ENCODE results near the gene MYOC.

The MYOC gene

DNA sequence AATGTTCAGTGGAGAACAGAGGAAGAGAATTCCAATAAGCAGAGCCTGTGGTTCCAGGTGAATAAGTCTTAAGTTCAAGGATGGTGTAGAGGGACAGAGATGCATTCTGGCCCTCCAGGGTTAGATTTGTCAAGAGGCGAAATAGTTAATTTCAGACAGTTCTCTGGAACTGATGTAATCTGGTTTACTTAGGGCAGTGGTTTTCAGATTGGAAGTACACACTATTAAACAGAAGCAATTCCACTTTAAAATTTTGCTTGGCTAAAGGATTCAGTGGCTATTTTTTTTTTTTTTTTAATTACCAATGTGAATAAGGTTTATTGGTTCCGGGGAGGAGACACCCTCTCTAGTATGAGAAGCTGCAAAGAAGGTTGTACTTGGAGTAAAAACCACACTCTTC lies 55.8 kb downstream of the MYOC start:
- H3K27me3 ChIP-seq (ENCODE audit: control insufficient read depth, insufficient read depth, low read length), result no peaks in the 10 kb centered on the region
- no peak overlapping the region for H3K4me3 ChIP-seq (ENCODE audit: low read depth, low read length)
- no peaks in the 10 kb centered on the region for H3K9me3 ChIP-seq (ENCODE audit: control insufficient read depth, insufficient read depth, low read length)
- H3K9ac ChIP-seq (ENCODE audit: low read depth, low read length), result no peak overlapping the region
- no peaks in the 10 kb centered on the region for H3K4me1 ChIP-seq (ENCODE audit: control insufficient read depth, insufficient read depth, low read length)
- peaks cover 9% of the 10 kb centered on the region for H3K36me3 ChIP-seq (ENCODE audit: control insufficient read depth, insufficient read depth, low read length)

DNA sequence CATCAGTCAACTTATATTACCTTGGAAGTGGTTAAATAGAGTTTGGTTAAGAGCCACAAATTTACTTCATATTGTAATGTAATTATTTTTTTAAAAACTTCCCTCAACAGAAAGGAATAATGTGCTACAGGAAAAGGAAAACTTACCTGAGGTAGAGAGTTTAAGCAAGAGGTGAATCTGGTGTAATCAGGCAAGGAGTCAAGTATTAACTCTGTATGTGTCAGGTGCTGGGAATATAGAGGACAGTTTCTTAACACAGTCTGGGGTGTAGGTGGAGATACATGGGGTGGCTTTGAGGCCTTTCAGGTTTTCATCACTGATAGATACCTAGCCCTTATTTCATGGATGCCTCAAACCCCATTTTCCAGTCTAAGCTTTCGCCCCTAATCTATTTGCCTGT lies 56.4 kb downstream of the MYOC start:
- Histone ChIP-seq H3K9ac (ENCODE audit: low read depth, low read length) (no peak overlapping the region), H3K9me3 (ENCODE audit: control insufficient read depth, insufficient read depth, low read length) (no peaks in the 10 kb centered on the region), H3K4me3 (ENCODE audit: low read depth, low read length) (no peak overlapping the region), H3K27me3 (ENCODE audit: control insufficient read depth, insufficient read depth, low read length) (no peaks in the 10 kb centered on the region), H3K36me3 (ENCODE audit: control insufficient read depth, insufficient read depth, low read length) (peaks cover 13% of the 10 kb centered on the region), H3K4me1 (ENCODE audit: control insufficient read depth, insufficient read depth, low read length) (no peaks in the 10 kb centered on the region)

DNA sequence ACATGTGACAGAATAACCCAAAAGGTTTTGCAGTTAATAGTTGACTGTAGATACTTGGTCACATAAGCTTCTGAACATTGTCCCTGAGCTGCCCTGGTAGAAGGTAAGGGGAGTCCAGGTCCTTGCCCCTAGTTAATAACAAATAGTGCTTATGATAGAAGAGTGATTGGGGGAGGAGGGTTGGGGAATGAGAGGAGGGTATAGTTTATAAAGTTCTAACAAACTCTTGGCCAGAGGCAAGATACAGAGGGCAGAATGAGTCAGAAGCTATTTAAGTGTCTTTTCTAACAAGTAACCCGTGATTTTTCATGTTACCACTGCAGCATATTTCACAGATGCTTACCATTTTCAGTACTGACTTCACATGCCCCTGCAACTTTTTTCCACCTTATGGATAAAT lies 57.2 kb downstream of the MYOC start:
- Histone ChIP-seq H3K4me3 (ENCODE audit: low read depth, low read length) (no peak overlapping the region), H3K36me3 (ENCODE audit: control insufficient read depth, insufficient read depth, low read length) (peaks cover 16% of the 10 kb centered on the region), H3K9ac (ENCODE audit: low read depth, low read length) (no peak overlapping the region), H3K4me1 (ENCODE audit: control insufficient read depth, insufficient read depth, low read length) (no peaks in the 10 kb centered on the region), H3K27me3 (ENCODE audit: control insufficient read depth, insufficient read depth, low read length) (no peaks in the 10 kb centered on the region), H3K9me3 (ENCODE audit: control insufficient read depth, insufficient read depth, low read length) (no peaks in the 10 kb centered on the region)

DNA sequence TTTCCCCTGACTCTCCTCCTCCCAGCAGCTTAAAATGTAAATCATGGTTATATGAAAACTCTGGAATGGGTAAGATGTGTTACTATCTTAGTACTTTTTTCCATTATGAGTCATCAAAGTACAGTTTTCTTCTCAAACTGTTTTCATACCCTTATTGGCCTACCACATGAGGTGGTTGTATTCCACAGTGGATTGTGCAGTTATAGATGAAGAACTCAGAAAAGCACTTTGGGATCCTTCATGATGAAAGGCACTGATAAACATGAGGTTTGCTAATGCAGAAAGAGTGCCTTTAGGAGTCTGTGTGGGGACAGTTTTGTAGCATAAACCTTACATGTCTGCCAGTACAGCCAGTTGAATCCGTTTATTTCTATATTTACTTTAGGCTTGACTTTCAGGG lies 62.5 kb downstream of the MYOC start:
- H3K36me3 ChIP-seq (ENCODE audit: control insufficient read depth, insufficient read depth, low read length), result peaks cover 34% of the 10 kb centered on the region
- no peak overlapping the region for H3K9ac ChIP-seq (ENCODE audit: low read depth, low read length)
- no peaks in the 10 kb centered on the region for H3K27me3 ChIP-seq (ENCODE audit: control insufficient read depth, insufficient read depth, low read length)
- H3K4me1 ChIP-seq (ENCODE audit: control insufficient read depth, insufficient read depth, low read length), result no peaks in the 10 kb centered on the region
- no peaks in the 10 kb centered on the region for H3K9me3 ChIP-seq (ENCODE audit: control insufficient read depth, insufficient read depth, low read length)
- H3K4me3 ChIP-seq (ENCODE audit: low read depth, low read length), result no peak overlapping the region

DNA sequence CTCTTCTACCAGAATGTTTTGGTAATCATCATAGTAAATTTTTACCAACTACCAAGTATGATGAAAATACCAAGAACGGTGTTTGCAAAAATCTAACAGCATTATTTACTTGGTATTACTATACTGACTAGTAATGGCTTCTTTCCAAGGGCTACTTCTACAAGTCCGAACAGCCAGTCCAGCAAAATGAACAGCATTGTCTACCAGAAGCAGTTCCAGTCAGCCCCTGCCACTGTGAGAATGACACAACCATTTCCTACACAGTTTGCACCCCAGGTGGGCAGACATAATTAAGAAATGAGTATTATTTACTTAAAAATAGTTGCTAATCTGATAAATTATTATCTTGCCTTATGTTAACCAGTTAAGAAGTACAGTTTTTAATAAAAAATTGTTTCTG lies 64.3 kb downstream of the MYOC start:
- Histone ChIP-seq H3K36me3 (ENCODE audit: control insufficient read depth, insufficient read depth, low read length) (peaks cover 44% of the 10 kb centered on the region), H3K4me3 (ENCODE audit: low read depth, low read length) (no peak overlapping the region)

DNA sequence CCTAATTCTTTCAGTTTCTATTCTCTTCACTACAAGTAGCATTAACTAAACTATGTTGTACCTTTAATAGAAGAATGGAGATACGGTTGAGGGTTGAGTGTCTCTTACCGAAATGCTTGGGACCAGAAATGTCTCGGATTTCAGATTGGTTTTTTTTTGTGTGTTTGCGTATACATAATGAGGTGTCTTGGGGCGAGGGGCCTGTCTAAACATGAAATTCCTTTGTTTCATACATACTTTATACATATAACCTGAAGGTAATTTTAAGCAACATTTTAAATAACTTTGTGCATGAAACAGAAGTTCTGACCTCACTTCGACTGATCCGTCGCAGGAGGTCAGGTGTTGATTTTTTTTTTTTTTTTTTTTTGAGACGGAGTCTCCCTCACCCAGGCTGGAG lies 66.8 kb downstream of the MYOC start:
- Histone ChIP-seq H3K9me3 (ENCODE audit: control insufficient read depth, insufficient read depth, low read length) (no peaks in the 10 kb centered on the region), H3K4me3 (ENCODE audit: low read depth, low read length) (no peak overlapping the region), H3K9ac (ENCODE audit: low read depth, low read length) (no peak overlapping the region), H3K27me3 (ENCODE audit: control insufficient read depth, insufficient read depth, low read length) (no peaks in the 10 kb centered on the region), H3K36me3 (ENCODE audit: control insufficient read depth, insufficient read depth, low read length) (peaks cover 36% of the 10 kb centered on the region), H3K4me1 (ENCODE audit: control insufficient read depth, insufficient read depth, low read length) (no peaks in the 10 kb centered on the region)

More for the DNA sequence above, 64.3 kb downstream of the MYOC start:
- Histone ChIP-seq H3K9ac (ENCODE audit: low read depth, low read length) (no peak overlapping the region), H3K27me3 (ENCODE audit: control insufficient read depth, insufficient read depth, low read length) (no peaks in the 10 kb centered on the region), H3K9me3 (ENCODE audit: control insufficient read depth, insufficient read depth, low read length) (no peaks in the 10 kb centered on the region), H3K4me1 (ENCODE audit: control insufficient read depth, insufficient read depth, low read length) (no peaks in the 10 kb centered on the region)

All from iPS-15b (cell line).